GM12878 (cell line): Measurements from ENCODE around the gene SIDT2. TPM values are rescaled to one million over a fixed set of nuclear protein-coding genes. Genes with fewer than 3 reads are reported as not detected.

Source experiments
- ATAC-seq: fragments of 200-7000 bp; cut with Tn5 transposase; 3 replicates; pipeline ENCODE4 v1.9.1; 2020; ENCODE audit warnings: mild to moderate bottlenecking, moderate library complexity
- BruUV-seq: library from RNA; stranded (reverse); fragments of 400-500 nt; replicated peaks from 2 replicates; lab custom pipeline; 2021; lab: Mats Ljungman, UMichigan
- CTCF ChIA-PET: fragments of 300-600 bp; sonication (Branson Sonifier 250); formaldehyde crosslinking; extraction: SDS; loops from one replicate; lab custom pipeline; 2021; ENCODE audit warnings: inconsistent platforms; lab: Yijun Ruan, JAX
- POLR2A ChIA-PET: fragments of 350-600 bp; formaldehyde crosslinking; extraction: SDS; loops from one replicate; lab custom pipeline; 2021; ENCODE audit warnings: inconsistent platforms; lab: Charles Lee
- RAD21 ChIA-PET: fragments of 300-600 bp; sonication (Branson Sonifier 250); formaldehyde crosslinking; loops from one replicate; lab custom pipeline; 2023; ENCODE audit warnings: antibody characterized with exemption; ENCODE audit not compliant: unreplicated experiment; lab: Charles Lee
- SMC1A ChIA-PET: fragments of 300-600 bp; sonication (Branson Sonifier 250); formaldehyde crosslinking; loops from one replicate; lab custom pipeline; 2023; ENCODE audit not compliant: unreplicated experiment, uncharacterized antibody; lab: Charles Lee
- DNase-seq: peaks from one replicate; pipeline ENCODE4 v3.0.0-alpha.2; 2011; ENCODE audit warnings: low read depth, low spot score
- FAIRE-seq: peaks from 3 replicates; lab custom pipeline; 2011; peaks lifted over from hg19 to GRCh38; lab: Jason Lieb, UNC
- H2AFZ ChIP-seq: 2 replicates; pipeline ENCODE4 v1.6.0; 2011; ENCODE audit warnings: low read depth, low read length, control low read depth; ENCODE audit not compliant: control insufficient read depth
- H3K27ac ChIP-seq: 2 replicates; pipeline ENCODE4 v1.5.1; 2011; ENCODE audit warnings: control low read depth; ENCODE audit not compliant: control insufficient read depth, insufficient read depth
- H3K27me3 ChIP-seq, 2 experiments: replicated peaks in 1 of 2; 2 replicates each; pipeline versions ENCODE4 v1.6.0 to v1.6.1; 2011; ENCODE audit warnings: low read length in 1 of 2; ENCODE audit not compliant: control insufficient read depth in 2 of 2, insufficient read depth in 2 of 2
- H3K36me3 ChIP-seq, 2 experiments: 2 replicates each; pipeline ENCODE4 v1.5.1; 2011; ENCODE audit warnings: low read length in 1 of 2; ENCODE audit not compliant: control insufficient read depth in 2 of 2, insufficient read depth in 2 of 2
- H3K4me1 ChIP-seq: 2 replicates; pipeline ENCODE4 v1.6.1; 2011; ENCODE audit warnings: mild to moderate bottlenecking, low read length, moderate library complexity, mixed read lengths; ENCODE audit not compliant: control insufficient read depth, insufficient read depth
- H3K4me2 ChIP-seq: 2 replicates; pipeline ENCODE4 v1.6.0; 2011; ENCODE audit warnings: control low read depth; ENCODE audit not compliant: control insufficient read depth, insufficient read depth
- H3K4me3 ChIP-seq: fragments of 200-600 bp; sonication (generic); 2 replicates; pipeline ENCODE4 v1.5.1; 2016
- H3K79me2 ChIP-seq: 2 replicates; pipeline ENCODE4 v1.6.0; 2011; ENCODE audit warnings: low read length; ENCODE audit not compliant: control insufficient read depth, insufficient read depth
- H3K9ac ChIP-seq: 2 replicates; pipeline ENCODE4 v1.8.0; 2011; ENCODE audit warnings: low read length, control low read depth, mixed read lengths; ENCODE audit not compliant: control insufficient read depth, insufficient read depth
- H3K9me3 ChIP-seq: replicated peaks from 3 replicates; pipeline ENCODE4 v1.5.1; 2011; ENCODE audit warnings: mild to moderate bottlenecking, low read length; ENCODE audit not compliant: control insufficient read depth, insufficient read depth
- H4K20me1 ChIP-seq: 2 replicates; pipeline ENCODE4 v1.6.0; 2011; ENCODE audit not compliant: control insufficient read depth, insufficient read depth
- BCL3 ChIP-seq: IDR thresholded peaks from 2 replicates; pipeline ENCODE4 v1.6.1; 2011; ENCODE audit warnings: borderline replicate concordance, low read depth, mild to moderate bottlenecking, moderate library complexity, low read length; ENCODE audit not compliant: insufficient read depth, poor library complexity, severe bottlenecking
- CHD2 ChIP-seq: IDR thresholded peaks from 2 replicates; pipeline ENCODE4 v1.6.1; 2011; ENCODE audit warnings: low read depth, low read length, improper control_type of control experiment, borderline replicate concordance
- FOXK2 ChIP-seq: fragments of 450-650 bp; IDR thresholded peaks from 2 replicates; pipeline ENCODE4 v1.6.1; 2017; ENCODE audit warnings: mild to moderate bottlenecking, moderate library complexity
- GABPA ChIP-seq: IDR thresholded peaks from 2 replicates; pipeline ENCODE4 v1.6.1; 2014; ENCODE audit warnings: antibody characterized with exemption, low read depth, mild to moderate bottlenecking, inconsistent platforms
- KDM1A ChIP-seq: fragments of 200-600 bp; sonication (generic); IDR thresholded peaks from 2 replicates; pipeline ENCODE4 v1.6.1; 2016; ENCODE audit warnings: borderline replicate concordance
- KLF5 ChIP-seq: fragments of 450-650 bp; IDR thresholded peaks from 2 replicates; pipeline ENCODE4 v1.6.1; 2014; ENCODE audit warnings: mild to moderate bottlenecking; ENCODE audit not compliant: partially characterized antibody
- MAX ChIP-seq: IDR thresholded peaks from 2 replicates; pipeline ENCODE4 v1.6.1; 2012; ENCODE audit warnings: low read depth, low read length, improper control_type of control experiment
- PAX5 ChIP-seq: IDR thresholded peaks from 2 replicates; pipeline ENCODE4 v1.6.1; 2011; ENCODE audit warnings: low read depth, low read length, borderline replicate concordance
- PBX3 ChIP-seq: IDR thresholded peaks from 2 replicates; pipeline ENCODE4 v1.6.1; 2011; ENCODE audit warnings: mild to moderate bottlenecking, low read depth, low read length, moderate library complexity; ENCODE audit not compliant: insufficient replicate concordance
- RUNX3 ChIP-seq: IDR thresholded peaks from 2 replicates; pipeline ENCODE4 v1.6.1; 2012; ENCODE audit warnings: low read length, inconsistent platforms
- SKIL ChIP-seq: fragments of 450-650 bp; IDR thresholded peaks from 2 replicates; pipeline ENCODE4 v1.6.1; 2017; ENCODE audit warnings: mild to moderate bottlenecking, low read depth, inconsistent platforms; ENCODE audit not compliant: poor library complexity, severe bottlenecking
- SMAD5 ChIP-seq: IDR thresholded peaks from 2 replicates; pipeline ENCODE4 v1.6.1; 2016; ENCODE audit warnings: antibody characterized with exemption, low read depth
- SUPT20H ChIP-seq: IDR thresholded peaks from 2 replicates; pipeline ENCODE4 v1.6.1; 2011; ENCODE audit warnings: low read depth, mild to moderate bottlenecking, low read length, moderate library complexity, borderline replicate concordance; ENCODE audit not compliant: control insufficient read depth
- TAF1 ChIP-seq: IDR thresholded peaks from 2 replicates; pipeline ENCODE4 v1.6.1; 2011; ENCODE audit warnings: mild to moderate bottlenecking, low read depth, low read length, borderline replicate concordance
- USF2 ChIP-seq: IDR thresholded peaks from 2 replicates; pipeline ENCODE4 v1.6.1; 2011; ENCODE audit warnings: low read depth, low read length, improper control_type of control experiment, borderline replicate concordance
- ZNF24 ChIP-seq: fragments of 450-650 bp; IDR thresholded peaks from 2 replicates; pipeline ENCODE4 v1.6.1; 2017; ENCODE audit warnings: antibody characterized with exemption, mild to moderate bottlenecking
- WGBS: methylation state at CpG from one replicate; pipeline ENCODE4 v1.1.6; 2016; ENCODE audit warnings: low lambda C conversion rate; ENCODE audit not compliant: insufficient replicate concordance, insufficient coverage; ENCODE audit errors: missing lambda C conversion rate; 5-methylcytosine and 5-hydroxymethylcytosine counted together
- in situ Hi-C: fragments of 300-500 bp; cut with MboI; formaldehyde crosslinking; loops from 9 replicates; pipeline ENCODE4 v1.14.3; 2018; ENCODE audit warnings: mixed read lengths
- intact Hi-C: fragments of 100-400 bp; cut with micrococcal nuclease; formaldehyde crosslinking; loops from one replicate; pipeline ENCODE4 v1.14.2; 2022; ENCODE audit not compliant: unreplicated experiment
- polyA plus RNA-seq, 11 experiments: library from polyadenylated mRNA; depleted of rRNA in 4 of 11; unstranded in 6 of 11; stranded (reverse) in 5 of 11; fragments of >200 nt; fragmentation: Nextera tagmentation in 4 of 11; fragmentation: Illumina TruSeq in 1 of 11; extraction: Ambion mirVana in 4 of 11; extraction: Trizol in 1 of 11; gene quantifications; 1 replicate in 1 of 11; 2 replicates in 10 of 11; pipeline versions ENCODE4 v1.2.1 to v1.2.3, GENCODE V29; 2011 to 2016; ENCODE audit warnings: inconsistent platforms in 2 of 11, missing spikeins in 2 of 11, low read depth in 1 of 11
- total RNA-seq, 4 experiments: library from RNA; depleted of rRNA in 3 of 4; stranded (reverse); fragments of >200 nt in 3 of 4; fragmentation: Illumina TruSeq in 1 of 4; extraction: Trizol in 1 of 4; gene quantifications; 2 replicates each; pipeline versions ENCODE4 v1.2.1 to v1.2.3, GENCODE V29; 2013 to 2021

SIDT2 gene
- total and polyA plus RNA-seq, 10 of the 15 experiments (the other 5 are each of a cell fraction or from before 2014, with no cell fraction given), result 4.9 to 23.9 (median 10.3) TPM

- H3K27ac ChIP-seq, result no peak overlapping the region
- TF ChIP-seq FOXK2, result no peak
- no peak for TF ChIP-seq SKIL
- no peak for TF ChIP-seq GABPA
- no peak for TF ChIP-seq CHD2
- TF ChIP-seq PAX5, result no peak
- TF ChIP-seq RUNX3, result no peak
- TF ChIP-seq TAF1, result no peak
- no peak for TF ChIP-seq KDM1A
- TF ChIP-seq USF2, result no peak
- no peak for TF ChIP-seq ZNF24
- no peak for TF ChIP-seq MAX
- no peak for TF ChIP-seq SMAD5
- TF ChIP-seq BCL3, result no peak
- no peak for TF ChIP-seq KLF5
- no peak for TF ChIP-seq SUPT20H
- TF ChIP-seq PBX3, result no peak
These were observed 2.8 kb upstream of the SIDT2 start for GRCh38 chr11:117175781-117176180.

More at GRCh38 chr11:117175781-117176180, 2.8 kb upstream of the SIDT2 start:
- Histone ChIP-seq H2AFZ (no peak overlapping the region), H3K4me2 (no peak overlapping the region), H3K36me3 (peaks cover 0 to 3% of the 10 kb centered on the region in 2 experiments; a peak in 2 of 4 replicates), H3K79me2 (peaks cover 7% of the 10 kb centered on the region), H3K27me3 (no peaks in the 10 kb centered on the region), H4K20me1 (no peaks in the 10 kb centered on the region), H3K9ac (no peak overlapping the region), H3K9me3 (no peaks in the 10 kb centered on the region), H3K4me3 (no peak overlapping the region), H3K4me1 (peaks cover 8% of the 10 kb centered on the region)
- DNase-seq (no peak), FAIRE-seq (no peak), ATAC-seq (no peak)
- intact Hi-C loops (no loop called here), in situ Hi-C loops (no loop called here)
- CTCF ChIA-PET, result no interaction called here
- whole genome bisulfite sequencing, result 97% methylated on average over 5 of the region's 5 CpGs
- SMC1A ChIA-PET, result interaction anchor here (1.0 to 6.9 kb wide), 4 partner anchors 9 to 30 kb away, joined by 3 to 67 read pairs (median 4); partner anchors contain the start of gene PAFAH1B2
- no TSS peak for BruUV-seq
- RAD21 ChIA-PET, result no interaction called here
- POLR2A ChIA-PET, result interaction anchor here (0.6 kb wide), 1 partner anchor 873 kb away, joined by 4 read pairs; no protein-coding TSS in a partner anchor
